ENCODE results near the gene PTRH1.

- TF ChIP-seq POLR2A (IDR thresholded peaks at IDR 0.05; ENCODE audit: low read length) (no peak), GATA1 (IDR thresholded peaks at IDR 0.05; ENCODE audit: low read depth, low read length) (no peak)
Measured at GRCh38 chr9:127684576-127684975, 30.9 kb downstream of the PTRH1 start.
